Measurements from ENCODE around the gene HIVEP3.

GRCh38 chr1:41683681-41684500 lies 234.8 kb downstream of the HIVEP3 start:
- TF ChIP-seq ZNF610 (tag by site-specific recombination; IDR thresholded peaks at IDR 0.05; ENCODE audit: borderline replicate concordance) (no peak), ZNF24 (tag by site-specific recombination; IDR thresholded peaks at IDR 0.05) (no peak), ZNF561 (tag by site-specific recombination; IDR thresholded peaks at IDR 0.05; ENCODE audit: borderline replicate concordance) (no peak)

Data from HEK293 (cell line).